Loucy (cell line): ENCODE measurements around the gene ROM1.
"Not testable (repeated sequence)": the region's sequence is repeated elsewhere in the genome, so short reads cannot be mapped to it uniquely, and the experiment has no call there.

ENCODE experiments used
- EZH2phosphoT487 ChIP-seq: fragments of 200-600 bp; IDR thresholded peaks from 2 replicates; pipeline ENCODE4 v1.6.1; 2018; ENCODE audit warnings: antibody characterized with exemption, mild to moderate bottlenecking, moderate library complexity, borderline replicate concordance
- TF ChIP-seq, protein P1 (sequence below): fragments of 200-600 bp; sonication (generic); conservative IDR thresholded peaks from 2 replicates; pipeline ENCODE4 v1.5.1; 2014; ENCODE audit warnings: mild to moderate bottlenecking, antibody characterized with exemption, low read length

DNA sequence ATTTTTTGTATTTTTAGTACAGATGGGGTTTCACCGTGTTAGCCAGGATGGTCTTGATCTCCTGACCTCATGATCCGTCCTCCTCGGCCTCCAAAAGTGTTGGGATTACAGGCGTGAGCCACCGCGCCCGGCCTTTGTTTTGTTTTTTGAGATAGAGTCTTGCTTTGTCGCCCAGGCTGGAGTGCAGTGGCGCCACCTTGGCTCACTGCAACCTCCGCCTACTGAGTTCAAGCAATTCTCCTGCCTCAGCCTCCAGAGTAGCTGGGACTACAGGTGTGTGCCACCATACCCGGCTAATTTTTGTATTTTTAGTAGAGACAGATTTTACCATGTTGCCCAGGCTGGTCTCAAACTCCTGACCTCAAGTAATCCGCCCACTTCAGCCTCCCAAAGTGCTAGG is 37.2 kb downstream of the ROM1 start:
- TF ChIP-seq, protein P1, sequence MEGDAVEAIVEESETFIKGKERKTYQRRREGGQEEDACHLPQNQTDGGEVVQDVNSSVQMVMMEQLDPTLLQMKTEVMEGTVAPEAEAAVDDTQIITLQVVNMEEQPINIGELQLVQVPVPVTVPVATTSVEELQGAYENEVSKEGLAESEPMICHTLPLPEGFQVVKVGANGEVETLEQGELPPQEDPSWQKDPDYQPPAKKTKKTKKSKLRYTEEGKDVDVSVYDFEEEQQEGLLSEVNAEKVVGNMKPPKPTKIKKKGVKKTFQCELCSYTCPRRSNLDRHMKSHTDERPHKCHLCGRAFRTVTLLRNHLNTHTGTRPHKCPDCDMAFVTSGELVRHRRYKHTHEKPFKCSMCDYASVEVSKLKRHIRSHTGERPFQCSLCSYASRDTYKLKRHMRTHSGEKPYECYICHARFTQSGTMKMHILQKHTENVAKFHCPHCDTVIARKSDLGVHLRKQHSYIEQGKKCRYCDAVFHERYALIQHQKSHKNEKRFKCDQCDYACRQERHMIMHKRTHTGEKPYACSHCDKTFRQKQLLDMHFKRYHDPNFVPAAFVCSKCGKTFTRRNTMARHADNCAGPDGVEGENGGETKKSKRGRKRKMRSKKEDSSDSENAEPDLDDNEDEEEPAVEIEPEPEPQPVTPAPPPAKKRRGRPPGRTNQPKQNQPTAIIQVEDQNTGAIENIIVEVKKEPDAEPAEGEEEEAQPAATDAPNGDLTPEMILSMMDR = not testable (repeated sequence)
- not testable (repeated sequence) for TF ChIP-seq EZH2phosphoT487
